ENCODE results near the gene MTFR1L.

DNA sequence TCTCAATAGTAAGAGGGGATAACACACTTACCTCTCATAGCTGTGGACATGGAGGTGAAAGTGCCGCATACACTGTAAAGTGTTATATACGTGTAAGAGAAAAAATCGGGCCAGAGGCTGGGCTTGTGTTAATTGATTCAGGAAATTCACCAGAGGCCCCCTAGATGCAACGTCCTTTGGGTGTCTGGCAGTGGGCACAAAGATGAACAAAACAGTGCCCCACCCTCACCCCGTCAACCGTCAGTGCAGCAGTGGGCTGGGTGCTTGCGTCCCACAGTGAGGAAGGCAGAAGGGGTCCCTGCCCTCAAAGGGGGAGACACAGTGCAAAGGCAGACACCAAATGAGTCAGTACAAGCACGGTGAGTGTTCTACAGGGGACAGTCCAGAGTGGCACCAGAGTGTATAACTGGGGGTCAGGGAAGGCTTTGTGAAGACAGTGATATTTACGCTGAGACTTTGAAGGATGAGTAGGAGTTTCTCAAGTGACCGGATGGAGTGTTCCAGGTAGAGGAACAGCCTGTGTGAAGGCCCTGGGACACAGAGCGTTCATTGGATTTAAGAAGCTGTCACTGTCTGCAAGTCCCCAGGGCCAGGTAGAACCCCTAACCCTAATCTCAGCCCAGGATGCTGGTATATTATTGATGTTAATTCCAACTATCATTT, 6.6 kb upstream of the MTFR1L start:
- TF ChIP-seq, protein P1, sequence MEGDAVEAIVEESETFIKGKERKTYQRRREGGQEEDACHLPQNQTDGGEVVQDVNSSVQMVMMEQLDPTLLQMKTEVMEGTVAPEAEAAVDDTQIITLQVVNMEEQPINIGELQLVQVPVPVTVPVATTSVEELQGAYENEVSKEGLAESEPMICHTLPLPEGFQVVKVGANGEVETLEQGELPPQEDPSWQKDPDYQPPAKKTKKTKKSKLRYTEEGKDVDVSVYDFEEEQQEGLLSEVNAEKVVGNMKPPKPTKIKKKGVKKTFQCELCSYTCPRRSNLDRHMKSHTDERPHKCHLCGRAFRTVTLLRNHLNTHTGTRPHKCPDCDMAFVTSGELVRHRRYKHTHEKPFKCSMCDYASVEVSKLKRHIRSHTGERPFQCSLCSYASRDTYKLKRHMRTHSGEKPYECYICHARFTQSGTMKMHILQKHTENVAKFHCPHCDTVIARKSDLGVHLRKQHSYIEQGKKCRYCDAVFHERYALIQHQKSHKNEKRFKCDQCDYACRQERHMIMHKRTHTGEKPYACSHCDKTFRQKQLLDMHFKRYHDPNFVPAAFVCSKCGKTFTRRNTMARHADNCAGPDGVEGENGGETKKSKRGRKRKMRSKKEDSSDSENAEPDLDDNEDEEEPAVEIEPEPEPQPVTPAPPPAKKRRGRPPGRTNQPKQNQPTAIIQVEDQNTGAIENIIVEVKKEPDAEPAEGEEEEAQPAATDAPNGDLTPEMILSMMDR (IDR thresholded peaks at IDR 0.05), result no peak
- no peak for TF ChIP-seq POLR2AphosphoS5 (IDR thresholded peaks at IDR 0.05)

Measured in esophagus muscularis mucosa (tissue), 3 donors.